Measurements from ENCODE around the gene MED16.
A peak's percentile ranks its signal among the peaks of the same experiment; 100 is the strongest.

MED16 gene

DNA sequence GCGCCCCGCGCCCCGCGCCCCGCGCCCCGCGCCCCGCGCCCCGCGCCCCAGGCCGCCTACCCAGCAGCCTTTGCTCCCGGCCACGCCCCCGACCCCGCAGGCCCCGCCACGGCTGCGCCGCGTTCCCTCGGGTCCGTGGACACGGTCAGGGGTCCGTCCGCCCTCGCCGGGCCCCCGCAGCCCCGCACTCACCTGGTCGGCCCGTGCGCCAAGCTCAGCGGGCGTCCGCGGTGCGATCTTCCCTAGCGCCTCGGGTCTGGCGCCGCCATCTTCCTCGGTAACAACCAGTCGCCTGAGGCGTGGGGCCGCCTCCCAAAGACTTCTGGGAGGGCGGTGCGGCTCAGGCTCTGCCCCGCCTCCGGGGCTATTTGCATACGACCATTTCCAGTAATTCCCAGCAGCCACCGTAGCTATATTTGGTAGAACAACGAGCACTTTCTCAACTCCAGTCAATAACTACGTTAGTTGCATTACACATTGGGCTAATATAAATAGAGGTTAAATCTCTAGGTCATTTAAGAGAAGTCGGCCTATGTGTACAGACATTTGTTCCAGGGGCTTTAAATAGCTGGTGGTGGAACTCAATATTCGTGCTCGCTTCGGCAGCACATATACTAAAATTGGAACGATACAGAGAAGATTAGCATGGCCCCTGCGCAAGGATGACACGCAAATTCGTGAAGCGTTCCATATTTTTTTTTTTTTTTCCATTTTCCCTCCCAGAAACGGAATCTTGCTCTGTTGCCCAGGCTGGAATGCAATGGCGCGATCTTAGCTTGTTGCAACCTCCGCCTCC is at the start of gene MED16, which contains the start of gene RNU6-9:
TSS of gene MED16 (minus strand) at position 294 of the 796 bp plus-strand sequence. CDS start 2,056 bp downstream, outside the sequence.
TSS of gene RNU6-9 (plus strand) at position 591 of the 796 bp plus-strand sequence.
- TF ChIP-seq GATA2 (IDR thresholded peaks at IDR 0.05; ENCODE audit: low read depth, low read length), result no peak
- no peak for TF ChIP-seq GATA3 (IDR thresholded peaks at IDR 0.05; ENCODE audit: low read depth, low read length)

GRCh38 chr19:942133-942645 is 49.2 kb upstream of the MED16 start:
- TF ChIP-seq GATA3 (IDR thresholded peaks at IDR 0.05; ENCODE audit: low read depth, low read length) (no peak), GATA2 (IDR thresholded peaks at IDR 0.05; ENCODE audit: low read depth, low read length) (no peak)

DNA sequence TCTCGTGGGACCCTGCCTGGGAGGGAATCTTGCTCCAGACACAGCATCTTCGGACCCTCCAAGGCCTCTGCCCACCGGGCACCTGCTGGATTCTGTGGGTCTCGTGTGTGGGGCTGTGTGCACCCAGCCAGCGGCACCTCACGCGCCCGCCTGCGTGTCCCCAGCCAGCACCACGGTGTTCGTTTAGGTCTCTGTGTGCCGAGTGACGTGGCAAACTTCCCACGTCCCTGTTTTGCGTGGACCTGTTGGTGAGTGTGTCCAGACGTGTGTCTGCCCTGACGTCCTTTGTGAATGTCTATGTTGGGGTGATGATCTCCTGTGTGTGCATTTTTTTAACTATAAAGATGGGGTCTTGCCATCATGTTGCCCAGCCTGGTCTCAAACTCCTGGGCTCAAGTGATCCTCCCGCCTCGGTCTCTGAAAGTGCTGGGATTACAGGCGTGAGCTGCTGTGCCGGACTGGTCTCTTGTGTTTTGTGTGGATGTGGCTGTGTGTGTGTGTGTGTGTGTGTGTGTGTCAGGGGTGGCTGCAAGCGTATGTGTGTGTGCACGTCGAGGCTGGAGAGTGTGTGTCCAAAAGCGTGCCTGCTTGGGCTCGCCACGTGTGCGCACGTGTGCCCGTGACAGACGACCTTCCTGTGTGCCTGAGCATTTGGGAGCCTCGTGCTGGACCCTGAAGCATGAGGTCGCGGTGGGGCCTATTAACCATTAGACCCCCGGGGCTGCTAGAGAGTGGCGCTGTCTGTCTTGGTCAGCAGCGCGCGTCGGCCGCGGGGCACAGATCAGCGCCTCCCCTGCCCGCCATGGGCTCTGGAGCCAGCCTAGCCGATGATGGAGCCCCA is 48.5 kb upstream of the MED16 start:
- TF ChIP-seq GATA3 (IDR thresholded peaks at IDR 0.05; ENCODE audit: low read depth, low read length) (no peak), GATA2 (IDR thresholded peaks at IDR 0.05; ENCODE audit: low read depth, low read length) (no peak)

- TF ChIP-seq GATA2 (IDR thresholded peaks at IDR 0.05; ENCODE audit: low read depth, low read length) (peak; percentile 79), GATA3 (IDR thresholded peaks at IDR 0.05; ENCODE audit: low read depth, low read length) (no peak)
These were observed 47.8 kb upstream of the MED16 start for GRCh38 chr19:940591-941291.

GRCh38 chr19:939922-940321 is 46.9 kb upstream of the MED16 start:
- TF ChIP-seq GATA2 (IDR thresholded peaks at IDR 0.05; ENCODE audit: low read depth, low read length) (no peak), GATA3 (IDR thresholded peaks at IDR 0.05; ENCODE audit: low read depth, low read length) (no peak)

DNA sequence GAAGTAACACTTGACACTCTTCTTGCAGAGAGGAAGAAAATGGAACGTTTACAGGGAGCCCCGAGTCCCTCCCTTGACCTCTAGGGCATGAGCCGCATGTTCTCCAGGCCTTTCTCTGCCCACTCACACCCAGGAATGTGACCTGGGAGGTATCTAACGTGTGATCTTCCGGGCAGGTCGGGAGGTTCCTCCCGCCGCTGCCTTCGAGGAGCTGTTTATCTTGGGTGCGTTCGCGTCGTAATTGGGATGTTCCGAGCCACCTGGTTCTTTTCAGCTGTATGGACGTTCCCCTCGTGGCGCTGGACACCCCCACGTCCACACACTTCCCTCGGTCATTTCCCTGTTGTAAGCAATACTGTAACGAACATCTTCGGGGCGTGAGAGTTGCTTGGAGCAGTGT is 46.5 kb upstream of the MED16 start:
- no peak for TF ChIP-seq GATA2 (IDR thresholded peaks at IDR 0.05; ENCODE audit: low read depth, low read length)
- TF ChIP-seq GATA3 (IDR thresholded peaks at IDR 0.05; ENCODE audit: low read depth, low read length), result no peak

DNA sequence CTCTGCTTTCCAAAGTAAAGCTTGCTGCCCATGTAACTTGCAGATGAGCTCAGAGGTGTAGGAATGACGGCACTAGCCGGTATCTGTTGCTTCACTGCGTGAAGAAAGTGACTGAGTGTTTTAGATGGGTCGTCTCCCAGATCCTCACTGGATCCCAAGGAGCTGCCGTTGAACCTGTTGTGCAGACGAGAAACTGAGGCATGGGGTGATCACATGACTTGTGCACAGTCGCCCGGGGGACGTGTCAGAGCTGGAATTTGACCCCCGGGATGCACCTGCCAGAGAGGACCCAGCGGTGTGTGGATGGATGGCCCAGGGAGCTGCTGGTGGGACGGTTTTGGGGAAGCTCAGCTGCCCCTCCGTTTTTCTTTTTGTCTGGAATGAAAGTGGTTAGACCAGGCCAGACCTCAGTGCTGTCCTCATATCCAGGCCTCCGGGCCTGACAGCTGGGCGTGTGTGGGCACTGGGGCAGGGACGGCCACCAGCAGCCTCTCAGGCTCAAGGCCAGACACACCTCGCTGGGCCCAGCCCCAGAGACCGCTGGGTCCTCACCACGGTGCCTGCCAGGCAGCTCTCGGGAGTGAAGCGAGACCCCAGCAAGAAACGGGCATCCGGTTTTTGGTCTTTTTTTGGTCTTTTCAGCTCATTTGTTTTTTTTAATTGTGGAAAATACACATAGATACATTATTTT is 45.4 kb upstream of the MED16 start:
- TF ChIP-seq GATA3 (IDR thresholded peaks at IDR 0.05; ENCODE audit: low read depth, low read length) (no peak), GATA2 (IDR thresholded peaks at IDR 0.05; ENCODE audit: low read depth, low read length) (no peak)

- TF ChIP-seq GATA3 (IDR thresholded peaks at IDR 0.05; ENCODE audit: low read depth, low read length), result no peak
- TF ChIP-seq GATA2 (IDR thresholded peaks at IDR 0.05; ENCODE audit: low read depth, low read length), result no peak
These were observed 44.3 kb upstream of the MED16 start for GRCh38 chr19:937259-937694.

DNA sequence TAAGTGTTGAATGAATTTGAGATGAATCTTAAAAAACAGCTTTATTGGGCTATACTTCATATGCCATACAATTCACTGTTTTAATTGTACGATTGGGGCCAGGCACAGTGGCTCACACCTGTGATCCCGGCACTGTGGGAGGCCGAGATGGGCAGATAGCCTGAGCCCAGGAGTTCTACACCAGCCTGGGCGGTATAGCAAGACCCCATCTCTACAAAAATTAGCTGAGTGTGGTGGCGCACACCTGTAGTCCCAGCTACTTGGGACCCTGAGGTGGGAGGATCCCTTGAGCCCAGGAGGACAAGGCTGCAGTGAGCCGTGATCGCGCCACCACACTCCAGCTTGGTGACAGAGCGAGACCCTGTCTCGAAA is 43.2 kb upstream of the MED16 start:
- TF ChIP-seq GATA2 (IDR thresholded peaks at IDR 0.05; ENCODE audit: low read depth, low read length) (no peak), GATA3 (IDR thresholded peaks at IDR 0.05; ENCODE audit: low read depth, low read length) (no peak)

DNA sequence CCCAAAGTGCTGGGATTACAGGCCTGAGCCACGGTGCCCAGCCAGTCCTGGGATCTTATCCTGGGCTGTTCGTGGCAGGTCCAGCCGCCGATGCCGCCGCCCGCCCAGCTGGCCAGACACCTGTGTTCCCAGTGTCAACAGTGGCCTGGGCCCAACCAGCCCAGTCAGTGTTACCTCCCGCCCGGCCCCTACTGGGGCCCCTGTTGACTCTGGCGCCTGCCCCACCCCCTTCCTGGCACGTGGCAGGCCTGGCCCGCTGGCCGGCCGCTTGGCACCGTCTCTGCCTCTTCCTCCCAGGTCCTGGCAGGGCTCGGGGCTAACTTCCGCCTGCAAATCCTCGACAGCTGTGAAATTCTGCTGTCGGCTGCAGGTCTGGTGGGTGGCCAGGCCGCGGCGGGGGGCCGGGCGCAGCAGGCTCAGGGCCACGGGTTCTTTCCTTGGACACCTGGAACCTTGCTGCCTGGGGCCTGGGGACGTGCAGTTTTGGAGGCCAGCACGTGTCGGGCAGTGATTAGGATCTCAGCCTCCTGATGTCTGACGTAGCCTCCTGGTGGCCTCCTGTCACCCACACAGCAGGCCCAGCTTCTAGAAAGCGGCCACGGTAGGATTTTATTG is 42.0 kb upstream of the MED16 start:
- no peak; the same call in 1 of the 2 replicates for TF ChIP-seq GATA3 (IDR thresholded peaks at IDR 0.05; ENCODE audit: low read depth, low read length)
- TF ChIP-seq GATA2 (IDR thresholded peaks at IDR 0.05; ENCODE audit: low read depth, low read length), result peak; percentile 98

GRCh38 chr19:934197-934840 is 41.3 kb upstream of the MED16 start:
- no peak for TF ChIP-seq GATA2 (IDR thresholded peaks at IDR 0.05; ENCODE audit: low read depth, low read length)
- TF ChIP-seq GATA3 (IDR thresholded peaks at IDR 0.05; ENCODE audit: low read depth, low read length), result no peak

- TF ChIP-seq GATA2 (IDR thresholded peaks at IDR 0.05; ENCODE audit: low read depth, low read length), result peak; percentile 2; the same call in 1 of the 2 replicates
- no peak for TF ChIP-seq GATA3 (IDR thresholded peaks at IDR 0.05; ENCODE audit: low read depth, low read length)
These were observed 40.5 kb upstream of the MED16 start for GRCh38 chr19:933553-933882.
